NAMALWA (cell line): ENCODE data around the gene SLC38A4.

Experiments
- DNase-seq: peaks from one replicate; pipeline ENCODE4 v3.0.0-alpha.2; 2015; ENCODE audit warnings: low spot score

SLC38A4 gene

DNA sequence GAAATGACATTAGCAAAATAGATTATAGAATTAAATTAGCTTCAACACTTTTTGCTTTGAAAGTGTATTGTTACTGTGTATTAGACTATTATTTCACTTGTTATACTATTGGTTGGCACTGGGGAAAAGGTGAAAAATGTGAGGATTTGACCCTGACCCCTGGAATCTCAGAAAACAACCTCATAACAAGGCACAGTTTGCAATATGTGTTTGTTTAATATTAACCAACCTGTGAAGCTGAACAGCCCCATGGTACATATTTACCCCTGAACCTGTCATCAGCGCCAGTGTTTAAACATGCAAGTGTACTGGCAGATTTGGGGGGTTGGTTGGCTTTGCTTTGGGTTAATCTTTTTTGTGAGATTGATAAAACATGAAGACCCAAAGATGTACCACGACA lies 11.7 kb downstream of the SLC38A4 start:
- DNase-seq, result no peak

DNA sequence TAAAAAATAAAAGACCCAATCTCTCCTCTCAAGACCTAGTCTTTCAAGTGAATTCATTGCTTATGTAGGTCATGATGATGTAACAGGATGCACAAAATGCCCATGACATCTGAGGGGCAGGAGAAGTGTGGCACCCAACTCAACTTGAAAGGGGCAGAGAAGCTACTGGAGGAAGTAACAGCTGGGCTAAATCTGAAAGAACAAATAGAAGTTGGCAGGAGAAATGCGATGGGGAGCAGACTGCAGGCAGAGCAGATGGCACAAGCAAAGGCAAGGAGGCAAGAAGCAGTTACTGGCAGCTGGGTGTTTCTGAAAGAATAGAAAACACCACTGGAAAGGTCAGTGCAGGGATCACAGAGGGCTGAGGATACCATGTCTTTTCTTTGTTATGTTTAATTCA lies 14.6 kb downstream of the SLC38A4 start:
- no peak for DNase-seq

DNA sequence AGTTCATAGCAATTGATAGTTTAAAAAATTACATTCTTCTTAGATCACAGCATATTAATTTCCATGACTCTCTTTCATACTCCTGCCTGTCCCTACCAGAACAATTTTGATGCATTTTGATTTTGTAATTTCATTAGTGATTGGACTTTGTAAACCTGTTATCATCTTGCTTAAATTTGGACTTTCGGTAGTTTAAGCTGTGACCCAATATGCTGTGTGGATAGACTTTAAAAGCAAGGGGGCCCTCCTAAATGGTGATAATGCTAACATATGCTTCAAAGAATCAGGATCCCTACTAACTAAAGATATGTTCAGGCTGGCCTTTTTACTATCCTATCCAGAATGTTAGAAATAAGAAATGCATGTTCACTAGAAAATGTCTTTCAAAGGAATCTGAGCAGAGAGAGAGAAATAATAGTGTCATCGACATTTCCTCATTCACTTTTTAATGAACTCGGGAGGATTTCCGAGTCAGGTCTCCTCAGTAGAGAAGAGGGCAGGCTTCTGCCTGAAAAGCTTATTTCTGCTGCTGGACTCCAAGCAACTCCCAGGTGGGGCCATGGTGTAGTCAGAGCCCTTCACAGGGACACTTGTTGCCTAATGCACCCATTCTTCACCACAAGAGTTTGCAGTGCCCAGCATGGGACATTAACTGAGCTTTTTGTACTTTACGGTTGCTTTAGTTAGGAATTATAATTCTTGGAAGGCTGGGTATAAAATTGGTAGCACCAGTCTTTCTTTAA lies 16.7 kb downstream of the SLC38A4 start:
- no peak for DNase-seq

- DNase-seq, result no peak
Observed at GRCh38 chr12:46808317-46808716, 17.5 kb downstream of the SLC38A4 start.

GRCh38 chr12:46804054-46804453 lies 21.7 kb downstream of the SLC38A4 start:
- DNase-seq, result no peak

DNA sequence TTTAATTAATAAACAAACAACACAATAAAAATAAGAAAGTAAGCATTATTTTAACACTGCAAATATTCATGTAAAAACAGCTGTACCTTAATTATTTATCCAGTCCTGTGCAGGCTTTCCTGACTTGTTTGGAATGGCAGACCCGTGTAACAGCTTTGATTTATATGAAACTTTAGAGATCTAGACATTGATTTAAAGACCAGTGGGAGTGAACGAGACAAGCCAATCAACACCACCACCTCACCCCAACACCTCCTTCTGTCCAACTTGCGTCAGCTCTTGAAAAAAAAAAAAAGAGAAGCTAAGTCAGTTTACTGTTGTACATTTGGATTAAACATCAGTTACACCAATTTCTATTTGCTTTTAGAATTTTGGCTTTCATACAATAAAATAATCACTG lies 22.3 kb downstream of the SLC38A4 start:
- no peak for DNase-seq

- DNase-seq, result no peak
Observed at GRCh38 chr12:46801293-46801692, 24.5 kb downstream of the SLC38A4 start.

DNA sequence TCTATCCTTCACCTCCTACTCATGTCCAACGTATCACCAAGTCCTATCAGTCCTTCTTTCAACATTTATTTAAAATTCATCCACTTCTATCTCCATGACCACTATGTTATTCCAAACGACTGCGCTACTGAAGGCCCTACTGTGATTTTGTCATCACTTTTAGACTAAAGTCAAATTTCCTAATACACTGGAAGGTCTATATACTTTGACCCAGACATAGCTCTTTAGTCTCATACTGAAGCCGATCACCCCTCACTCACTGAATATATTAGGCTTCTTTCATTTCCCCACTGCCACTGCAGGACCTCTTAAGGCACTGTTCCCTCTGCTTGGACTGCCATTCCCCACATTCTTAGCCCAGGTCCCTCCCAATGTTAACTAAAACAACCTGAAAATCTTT lies 25.6 kb downstream of the SLC38A4 start:
- DNase-seq, result no peak

DNA sequence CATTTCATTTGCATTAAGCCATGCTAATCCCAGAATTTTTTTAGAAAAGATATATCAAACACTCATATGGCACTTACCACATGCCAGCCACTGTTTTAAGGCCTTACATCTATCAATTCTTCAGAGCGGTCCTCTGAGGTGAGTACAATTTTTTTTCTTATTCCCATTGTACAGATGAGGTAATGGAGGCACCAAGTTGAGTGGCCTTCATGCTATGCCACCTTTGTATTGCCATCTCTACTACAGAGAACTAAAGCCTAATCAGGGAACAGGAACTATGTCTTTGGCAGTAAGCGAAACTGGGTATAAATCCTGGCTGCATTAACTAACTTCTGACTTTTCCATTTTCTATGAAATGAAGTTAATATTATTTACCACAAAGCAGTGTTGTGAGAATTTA lies 27.1 kb downstream of the SLC38A4 start:
- no peak for DNase-seq

DNA sequence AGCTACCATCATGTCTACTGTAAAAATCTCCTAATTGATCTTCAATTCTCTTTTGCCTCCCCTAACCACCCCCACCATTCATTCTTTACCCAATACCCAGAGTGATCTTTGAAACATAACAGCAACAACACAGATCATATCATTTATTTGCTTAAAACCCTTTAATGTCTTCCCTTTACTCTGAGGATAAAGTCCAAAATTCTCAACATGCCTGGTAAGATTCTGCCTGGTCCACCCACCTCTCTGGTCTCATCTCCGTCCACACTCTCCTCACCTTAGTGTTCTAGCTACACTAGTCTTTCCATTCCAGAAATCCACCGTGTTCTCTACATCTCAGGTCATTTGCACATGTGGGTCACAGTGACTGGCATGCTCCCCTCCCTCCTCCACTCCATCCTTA lies 27.7 kb downstream of the SLC38A4 start:
- DNase-seq, result no peak

DNA sequence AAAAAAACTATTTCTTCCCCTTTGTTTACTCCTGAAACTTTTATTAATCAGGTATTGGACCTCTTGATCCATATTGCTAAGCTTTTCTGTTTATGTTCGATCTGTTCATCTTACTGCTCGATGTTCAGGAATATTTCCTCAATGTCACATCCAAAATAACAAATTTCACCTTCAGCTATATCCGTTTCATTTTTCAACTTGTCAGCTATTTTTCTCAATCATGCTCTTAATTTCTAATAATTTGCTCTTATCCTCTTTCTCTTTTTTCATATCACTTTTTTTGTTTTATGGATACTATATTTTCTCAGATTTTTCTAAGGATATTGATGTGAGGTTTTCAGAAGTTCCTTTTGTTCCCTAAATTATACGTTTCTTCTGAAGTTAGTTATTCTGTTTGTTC lies 29.8 kb downstream of the SLC38A4 start:
- no peak for DNase-seq

DNA sequence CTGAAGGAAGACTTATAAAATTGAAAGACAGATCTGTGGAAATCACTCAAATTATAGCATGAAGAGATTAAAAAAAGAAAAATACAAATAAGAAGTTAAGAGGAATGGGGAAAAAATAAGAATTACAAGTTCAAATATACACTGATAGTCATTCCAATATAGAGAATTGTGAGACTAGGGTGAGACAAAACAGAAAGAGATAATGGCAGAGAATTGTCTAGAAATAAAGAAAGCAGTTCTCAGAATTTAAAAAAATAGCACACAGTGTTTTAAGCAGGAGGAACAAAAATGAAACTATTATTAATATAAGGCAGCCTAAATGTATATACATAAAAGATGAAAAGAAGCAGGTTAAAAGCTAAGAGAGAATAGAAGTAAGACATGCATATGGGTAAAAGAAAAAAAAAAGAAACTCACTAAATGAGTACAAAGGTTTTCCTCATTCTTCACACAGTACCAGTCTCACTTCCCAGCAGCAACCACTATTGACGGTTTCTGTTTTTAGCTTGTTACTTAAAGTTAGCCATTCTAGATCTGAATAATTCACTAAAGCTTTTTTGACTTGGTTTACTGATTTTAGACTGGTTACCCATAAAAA lies 31.1 kb downstream of the SLC38A4 start:
- no peak for DNase-seq

GRCh38 chr12:46792925-46793324 lies 32.9 kb downstream of the SLC38A4 start:
- no peak for DNase-seq

- DNase-seq, result no peak
Observed at GRCh38 chr12:46790066-46790465, 35.7 kb downstream of the SLC38A4 start.

DNA sequence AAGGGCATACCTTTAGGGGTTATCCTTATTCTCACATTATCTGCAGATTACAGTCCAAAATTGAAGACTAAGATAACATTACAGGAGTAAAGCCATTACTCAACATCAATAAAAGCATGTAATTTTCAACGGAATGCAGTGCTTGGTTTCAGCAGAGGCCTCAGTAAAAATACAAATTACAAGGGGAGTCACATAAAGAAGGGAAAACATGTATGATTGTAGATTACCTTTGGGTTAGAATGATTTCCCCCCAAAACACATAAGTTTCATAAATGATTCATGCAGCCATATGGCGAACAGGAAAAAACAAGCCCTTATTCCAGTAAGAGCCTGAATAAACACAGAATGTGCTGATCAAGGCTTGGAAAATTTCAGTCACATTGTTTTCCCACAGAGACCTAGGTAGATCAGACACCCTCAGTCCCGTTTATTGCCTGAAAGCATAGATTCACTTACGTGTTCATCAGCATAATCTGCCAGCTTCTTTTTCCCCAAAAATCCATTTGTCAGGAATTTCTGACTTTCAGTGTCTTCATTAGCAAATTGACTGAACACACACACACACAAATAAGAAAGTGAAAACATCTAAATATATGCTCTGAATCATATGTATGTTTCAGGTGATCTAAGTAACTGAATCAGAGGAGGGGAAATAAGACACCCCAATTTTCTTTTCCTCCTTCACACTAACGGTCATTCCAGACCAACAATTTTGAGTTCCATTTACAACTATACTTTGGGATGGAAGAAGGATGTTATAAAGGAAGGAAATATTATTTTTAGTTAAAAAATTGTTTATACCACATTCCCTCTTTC lies 37.5 kb downstream of the SLC38A4 start:
- no peak for DNase-seq

- DNase-seq, result no peak
Observed at GRCh38 chr12:46787496-46788055, 38.2 kb downstream of the SLC38A4 start.

DNA sequence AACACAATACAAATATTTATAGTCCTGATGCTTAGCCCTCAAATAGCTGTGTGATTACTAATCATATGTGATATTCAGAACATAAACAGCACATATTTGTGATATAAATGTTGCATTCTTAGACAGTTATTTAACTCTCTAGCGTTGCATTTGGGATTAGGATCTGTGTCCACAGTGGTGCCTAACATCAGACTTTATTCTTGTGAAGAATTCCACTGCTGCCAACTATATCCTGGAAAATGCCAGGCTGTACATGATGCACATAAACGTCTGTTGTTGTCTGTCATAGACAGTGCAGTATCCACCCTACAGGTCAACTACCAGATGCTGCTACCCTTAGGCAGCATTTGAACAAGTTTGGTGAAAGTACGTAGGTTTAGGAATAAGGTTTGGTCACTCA lies 39.0 kb downstream of the SLC38A4 start:
- DNase-seq, result no peak

- no peak for DNase-seq
Observed at GRCh38 chr12:46785382-46785781, 40.4 kb downstream of the SLC38A4 start.

DNA sequence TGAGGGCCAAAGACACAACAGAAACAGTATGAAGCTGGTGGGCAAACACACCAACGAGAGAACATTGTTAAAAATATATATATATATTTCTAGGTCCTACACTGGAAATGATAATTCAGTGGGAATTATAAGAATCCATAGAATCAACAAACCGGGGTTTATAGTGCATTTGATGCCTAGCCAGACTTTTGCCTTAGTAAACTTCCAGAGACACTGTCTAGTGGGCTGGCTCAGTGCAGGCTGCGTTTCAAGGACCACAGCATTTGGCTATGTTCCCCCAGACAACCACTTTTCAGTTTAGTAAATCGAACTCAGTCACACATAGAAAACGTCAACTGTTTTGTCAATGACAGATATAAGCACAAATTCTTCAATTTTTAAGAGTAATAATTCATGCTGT lies 41.9 kb downstream of the SLC38A4 start:
- no peak for DNase-seq

- DNase-seq, result no peak
Observed at GRCh38 chr12:46779879-46780278, 45.9 kb downstream of the SLC38A4 start.

DNA sequence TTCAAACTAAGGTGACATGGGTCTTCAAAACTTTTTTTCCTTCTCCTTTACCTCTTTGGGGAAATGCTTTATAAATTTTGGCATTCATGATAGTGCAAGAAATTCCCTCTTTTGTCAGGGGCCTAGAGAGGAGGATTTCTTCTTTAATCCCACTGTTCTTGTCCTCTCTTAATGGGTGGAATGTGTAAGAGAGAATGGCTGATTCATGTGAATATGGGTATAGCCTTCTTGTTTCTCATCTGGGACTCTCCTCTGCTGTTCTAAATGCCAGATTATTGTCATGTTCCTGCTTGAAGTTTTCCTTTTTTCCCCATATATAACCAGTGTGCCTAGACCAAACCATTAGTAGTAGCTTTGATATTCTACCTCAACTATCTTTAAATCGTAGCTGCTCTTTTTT lies 46.7 kb downstream of the SLC38A4 start:
- DNase-seq, result no peak

- DNase-seq, result no peak
Observed at GRCh38 chr12:46778415-46778814, 47.4 kb downstream of the SLC38A4 start.

GRCh38 chr12:46777587-46777986 lies 48.2 kb downstream of the SLC38A4 start:
- DNase-seq, result no peak
